H1 (cell line): Measurements from ENCODE around the gene PDXP.

Experiments used
- CBX8 ChIP-seq: fragments of 300-800, 300-1000 bp; sonication (generic); IDR thresholded peaks from 2 replicates; pipeline ENCODE4 v1.7.1; 2016; ENCODE audit warnings: low read depth, low read length, borderline replicate concordance
- CEBPB ChIP-seq: IDR thresholded peaks from 2 replicates; pipeline ENCODE4 v1.6.1; 2012; ENCODE audit warnings: low read depth, low read length
- EP300 ChIP-seq, 2 experiments: IDR thresholded peaks; 1 replicate in 1 of 2; 2 replicates in 1 of 2; pipeline ENCODE4 v1.6.1; 2011 to 2012; ENCODE audit warnings: low read depth in 2 of 2, low read length in 2 of 2, mild to moderate bottlenecking in 2 of 2, borderline replicate concordance in 1 of 2, inconsistent platforms in 1 of 2, moderate library complexity in 1 of 2
- EZH2 ChIP-seq: fragments of 200-600 bp; sonication (generic); IDR thresholded peaks from 2 replicates; pipeline ENCODE4 v1.7.1; 2012; ENCODE audit warnings: low read depth, mild to moderate bottlenecking, moderate library complexity, low read length, inconsistent platforms; ENCODE audit not compliant: severe bottlenecking
- HDAC6 ChIP-seq: IDR thresholded peaks from one replicate; pipeline ENCODE4 v1.7.1; 2012; ENCODE audit warnings: low read depth, mild to moderate bottlenecking, inconsistent platforms, low read length, moderate library complexity
- JUN ChIP-seq: IDR thresholded peaks from 2 replicates; pipeline ENCODE4 v1.6.1; 2011; ENCODE audit warnings: low read depth, mild to moderate bottlenecking, improper control_type of control experiment, low read length
- POLR2AphosphoS5 ChIP-seq: IDR thresholded peaks from 2 replicates; pipeline ENCODE4 v1.6.1; 2011; ENCODE audit warnings: low read depth, low read length
- SAP30 ChIP-seq: fragments of 300-600 bp; sonication (generic); IDR thresholded peaks from 2 replicates; pipeline ENCODE4 v1.7.1; 2012; ENCODE audit warnings: low read length, moderate library complexity, mild to moderate bottlenecking, inconsistent platforms; ENCODE audit not compliant: insufficient read depth, insufficient replicate concordance
- ZNF274 ChIP-seq: IDR thresholded peaks from 2 replicates; pipeline ENCODE4 v1.7.0; 2012; ENCODE audit warnings: low read length, borderline replicate concordance; ENCODE audit errors: extremely low read depth
- TF ChIP-seq, protein P1 (sequence below), 3 experiments: IDR thresholded peaks; 1 replicate in 2 of 3; 2 replicates in 1 of 3; pipeline versions ENCODE4 v1.5.1 to v1.6.1; 2011; ENCODE audit warnings: low read length in 3 of 3, mild to moderate bottlenecking in 3 of 3, inconsistent platforms in 2 of 3, low read depth in 1 of 3, moderate library complexity in 1 of 3; ENCODE audit not compliant: insufficient read depth in 1 of 3; ENCODE audit errors: control extremely low read depth in 1 of 3
- TF ChIP-seq, protein P2 (sequence below): IDR thresholded peaks from 2 replicates; pipeline ENCODE4 v1.6.1; 2012; ENCODE audit warnings: inconsistent platforms
- TF ChIP-seq, protein P3 (sequence below): IDR thresholded peaks from 2 replicates; pipeline ENCODE4 v1.6.1; 2012; ENCODE audit warnings: inconsistent platforms

DNA sequence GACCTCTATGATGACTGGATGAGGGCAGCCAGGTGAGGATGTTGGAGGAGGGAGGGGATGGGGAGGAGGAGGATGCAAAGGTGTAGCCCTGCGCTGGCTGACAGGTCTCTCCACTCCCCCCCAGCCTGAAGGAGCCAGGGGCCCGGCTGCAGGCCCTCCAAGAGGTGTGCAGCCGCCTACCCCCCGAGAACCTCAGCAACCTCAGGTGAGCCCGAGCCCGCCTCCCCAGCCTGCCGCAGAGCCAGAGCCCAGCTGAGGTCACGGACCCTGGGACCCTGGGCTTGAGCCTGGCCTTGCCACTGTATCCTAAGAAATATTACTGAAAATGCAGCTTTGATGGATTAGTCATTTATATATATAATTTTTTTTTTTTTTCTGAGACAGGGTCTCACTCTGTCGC is 11.2 kb upstream of the PDXP start:
- TF ChIP-seq, protein P1, sequence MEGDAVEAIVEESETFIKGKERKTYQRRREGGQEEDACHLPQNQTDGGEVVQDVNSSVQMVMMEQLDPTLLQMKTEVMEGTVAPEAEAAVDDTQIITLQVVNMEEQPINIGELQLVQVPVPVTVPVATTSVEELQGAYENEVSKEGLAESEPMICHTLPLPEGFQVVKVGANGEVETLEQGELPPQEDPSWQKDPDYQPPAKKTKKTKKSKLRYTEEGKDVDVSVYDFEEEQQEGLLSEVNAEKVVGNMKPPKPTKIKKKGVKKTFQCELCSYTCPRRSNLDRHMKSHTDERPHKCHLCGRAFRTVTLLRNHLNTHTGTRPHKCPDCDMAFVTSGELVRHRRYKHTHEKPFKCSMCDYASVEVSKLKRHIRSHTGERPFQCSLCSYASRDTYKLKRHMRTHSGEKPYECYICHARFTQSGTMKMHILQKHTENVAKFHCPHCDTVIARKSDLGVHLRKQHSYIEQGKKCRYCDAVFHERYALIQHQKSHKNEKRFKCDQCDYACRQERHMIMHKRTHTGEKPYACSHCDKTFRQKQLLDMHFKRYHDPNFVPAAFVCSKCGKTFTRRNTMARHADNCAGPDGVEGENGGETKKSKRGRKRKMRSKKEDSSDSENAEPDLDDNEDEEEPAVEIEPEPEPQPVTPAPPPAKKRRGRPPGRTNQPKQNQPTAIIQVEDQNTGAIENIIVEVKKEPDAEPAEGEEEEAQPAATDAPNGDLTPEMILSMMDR (IDR thresholded peaks at IDR 0.05; ENCODE audit: control extremely low read depth in 1 of 3, insufficient read depth in 1 of 3, low read depth in 1 of 3, low read length in 3 of 3), result no peak
- TF ChIP-seq ZNF274 (no peak), JUN (no peak), CEBPB (no peak), SAP30 (no peak), HDAC6 (no peak), EZH2 (no peak), CBX8 (no peak), EP300 (IDR thresholded peaks at IDR 0.05; ENCODE audit: borderline replicate concordance in 1 of 2, low read depth in 2 of 2, low read length in 2 of 2) (no peak), POLR2AphosphoS5 (no peak)
- TF ChIP-seq, protein P2, sequence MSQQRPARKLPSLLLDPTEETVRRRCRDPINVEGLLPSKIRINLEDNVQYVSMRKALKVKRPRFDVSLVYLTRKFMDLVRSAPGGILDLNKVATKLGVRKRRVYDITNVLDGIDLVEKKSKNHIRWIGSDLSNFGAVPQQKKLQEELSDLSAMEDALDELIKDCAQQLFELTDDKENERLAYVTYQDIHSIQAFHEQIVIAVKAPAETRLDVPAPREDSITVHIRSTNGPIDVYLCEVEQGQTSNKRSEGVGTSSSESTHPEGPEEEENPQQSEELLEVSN, result no peak
- TF ChIP-seq, protein P3, sequence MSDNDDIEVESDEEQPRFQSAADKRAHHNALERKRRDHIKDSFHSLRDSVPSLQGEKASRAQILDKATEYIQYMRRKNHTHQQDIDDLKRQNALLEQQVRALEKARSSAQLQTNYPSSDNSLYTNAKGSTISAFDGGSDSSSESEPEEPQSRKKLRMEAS, result no peak
